IMR-90 (cell line): ENCODE measurements around the gene GLT1D1. TPM values are rescaled to one million over a fixed set of nuclear protein-coding genes. Genes with fewer than 3 reads are reported as not detected.

Experiments used
- ATAC-seq: fragments of 200-7000 bp; cut with Tn5 transposase; 2 replicates; pipeline ENCODE4 v1.9.1; 2020; ENCODE audit warnings: low read depth, mild to moderate bottlenecking, moderate library complexity
- BruUV-seq: library from RNA; stranded (reverse); fragments of 400-500 nt; replicated peaks from 2 replicates; lab custom pipeline; 2021; lab: Mats Ljungman, UMichigan
- CTCF ChIA-PET: fragments of 300-600 bp; formaldehyde crosslinking; extraction: SDS; loops from one replicate; lab custom pipeline; 2021; ENCODE audit warnings: antibody characterized with exemption; lab: Yijun Ruan, JAX
- POLR2A ChIA-PET: fragments of 300-600 bp; sonication (Branson Sonifier 250); formaldehyde crosslinking; loops from one replicate; lab custom pipeline; 2022; ENCODE audit warnings: antibody characterized with exemption; ENCODE audit not compliant: unreplicated experiment; lab: Charles Lee
- DNase-seq: peaks from one replicate; pipeline ENCODE4 v3.0.0; 2013
- H2AFZ ChIP-seq: replicated peaks from 2 replicates; pipeline ENCODE3; 2013; ENCODE audit warnings: low read length, mild to moderate bottlenecking; ENCODE audit not compliant: poor library complexity
- H2AK5ac ChIP-seq: 2 replicates; pipeline ENCODE4 v1.6.1; 2013; ENCODE audit warnings: low read depth, low read length, inconsistent platforms
- H2AK9ac ChIP-seq: replicated peaks from 2 replicates; pipeline ENCODE3; 2013; ENCODE audit warnings: mild to moderate bottlenecking, low read depth, low read length, moderate library complexity; ENCODE audit not compliant: poor library complexity
- H2BK120ac ChIP-seq: 2 replicates; pipeline ENCODE4 v1.6.1; 2013; ENCODE audit warnings: low read depth, low read length, inconsistent platforms
- H2BK15ac ChIP-seq: 3 replicates; pipeline ENCODE4 v1.6.1; 2013; ENCODE audit warnings: low read depth, low read length, inconsistent platforms
- H2BK20ac ChIP-seq: 2 replicates; pipeline ENCODE4 v1.6.1; 2013; ENCODE audit warnings: low read depth, mild to moderate bottlenecking, inconsistent platforms, low read length, moderate library complexity
- H2BK5ac ChIP-seq: 2 replicates; pipeline ENCODE4 v1.6.1; 2013; ENCODE audit warnings: mild to moderate bottlenecking, low read depth, low read length, inconsistent platforms; ENCODE audit not compliant: poor library complexity, severe bottlenecking
- H3K14ac ChIP-seq: replicated peaks from 2 replicates; pipeline ENCODE4 v1.6.1; 2013; ENCODE audit warnings: low read depth, low read length, inconsistent platforms
- H3K18ac ChIP-seq: 2 replicates; pipeline ENCODE4 v1.6.1; 2013; ENCODE audit warnings: low read depth, low read length, control low read depth
- H3K23ac ChIP-seq: 2 replicates; pipeline ENCODE4 v1.6.1; 2013; ENCODE audit warnings: low read depth, low read length, inconsistent platforms
- H3K27ac ChIP-seq: 2 replicates; pipeline ENCODE4 v1.5.1; 2013; ENCODE audit warnings: mild to moderate bottlenecking, control low read depth, low read length; ENCODE audit not compliant: insufficient read depth
- H3K27me3 ChIP-seq: 2 replicates; pipeline ENCODE4 v1.6.1; 2013; ENCODE audit warnings: low read length; ENCODE audit not compliant: control insufficient read depth, insufficient read depth
- H3K36me3 ChIP-seq: 2 replicates; pipeline ENCODE4 v1.6.1; 2013; ENCODE audit warnings: low read length, mixed read lengths; ENCODE audit not compliant: control insufficient read depth, insufficient read depth
- H3K4ac ChIP-seq: 2 replicates; pipeline ENCODE4 v1.6.1; 2013; ENCODE audit warnings: low read depth, low read length, inconsistent platforms
- H3K4me1 ChIP-seq: 2 replicates; pipeline ENCODE4 v1.6.1; 2013; ENCODE audit warnings: low read length, mixed read lengths; ENCODE audit not compliant: control insufficient read depth, insufficient read depth
- H3K4me2 ChIP-seq: 2 replicates; pipeline ENCODE4 v1.6.1; 2013; ENCODE audit warnings: low read depth, mild to moderate bottlenecking, control low read depth, low read length, moderate library complexity
- H3K4me3 ChIP-seq: 2 replicates; pipeline ENCODE4 v1.5.1; 2013; ENCODE audit warnings: low read depth, mild to moderate bottlenecking, control low read depth, low read length, moderate library complexity; ENCODE audit not compliant: insufficient read depth
- H3K56ac ChIP-seq: 2 replicates; pipeline ENCODE4 v1.6.1; 2013; ENCODE audit warnings: low read length, inconsistent platforms; ENCODE audit not compliant: insufficient read depth; ENCODE audit errors: extremely low read depth
- H3K79me1 ChIP-seq, 2 experiments: 2 replicates each; pipeline ENCODE4 v1.6.1; 2013; ENCODE audit warnings: low read length in 2 of 2, inconsistent platforms in 1 of 2, low read depth in 1 of 2
- H3K9ac ChIP-seq: 2 replicates; pipeline ENCODE4 v1.6.1; 2013; ENCODE audit warnings: low read depth, low read length, control low read depth
- H3K9me1 ChIP-seq: 2 replicates; pipeline ENCODE4 v1.6.1; 2013; ENCODE audit warnings: low read length, inconsistent platforms; ENCODE audit not compliant: insufficient read depth
- H3K9me3 ChIP-seq: 2 replicates; pipeline ENCODE4 v1.6.1; 2013; ENCODE audit warnings: low read length; ENCODE audit not compliant: control insufficient read depth, insufficient read depth
- H4K20me1 ChIP-seq: 2 replicates; pipeline ENCODE4 v1.6.1; 2013; ENCODE audit warnings: low read length, inconsistent platforms; ENCODE audit not compliant: insufficient read depth
- H4K5ac ChIP-seq: 2 replicates; pipeline ENCODE4 v1.6.1; 2013; ENCODE audit warnings: mild to moderate bottlenecking, low read depth, low read length, control low read depth
- H4K8ac ChIP-seq, 2 experiments: 2 replicates each; pipeline ENCODE4 v1.6.1; 2013; ENCODE audit warnings: low read depth in 2 of 2, low read length in 2 of 2, control low read depth in 1 of 2, inconsistent platforms in 1 of 2
- H4K91ac ChIP-seq: 2 replicates; pipeline ENCODE4 v1.6.1; 2013; ENCODE audit warnings: low read depth, low read length, inconsistent platforms; ENCODE audit not compliant: insufficient read depth
- BHLHE40 ChIP-seq: fragments of 150-350 bp; IDR thresholded peaks from 2 replicates; pipeline ENCODE4 v1.6.1; 2016; ENCODE audit warnings: mild to moderate bottlenecking, low read depth, low read length
- CEBPB ChIP-seq: IDR thresholded peaks from 2 replicates; pipeline ENCODE4 v1.6.1; 2012; ENCODE audit warnings: low read depth, low read length, improper control_type of control experiment
- CHD1 ChIP-seq: IDR thresholded peaks from 2 replicates; pipeline ENCODE4 v1.6.1; 2012; ENCODE audit warnings: low read depth, low read length, improper control_type of control experiment
- CTCF ChIP-seq: conservative IDR thresholded peaks from 2 replicates; pipeline ENCODE4 v1.5.1; 2012; ENCODE audit warnings: mild to moderate bottlenecking, low read depth, low read length, improper control_type of control experiment
- MAFK ChIP-seq: IDR thresholded peaks from 2 replicates; pipeline ENCODE4 v1.6.1; 2012; ENCODE audit warnings: low read depth, low read length, improper control_type of control experiment
- MAZ ChIP-seq: IDR thresholded peaks from 2 replicates; pipeline ENCODE4 v1.6.1; 2012; ENCODE audit warnings: low read depth, mild to moderate bottlenecking, low read length, improper control_type of control experiment, moderate library complexity, borderline replicate concordance
- MXI1 ChIP-seq: IDR thresholded peaks from 2 replicates; pipeline ENCODE4 v1.6.1; 2012; ENCODE audit warnings: low read depth, mild to moderate bottlenecking, low read length, moderate library complexity, borderline replicate concordance
- NFE2L2 ChIP-seq: fragments of 150-350 bp; IDR thresholded peaks from 2 replicates; pipeline ENCODE4 v1.6.1; 2016; ENCODE audit warnings: low read depth, mild to moderate bottlenecking, low read length
- POLR2A ChIP-seq: IDR thresholded peaks from 2 replicates; pipeline ENCODE4 v1.6.1; 2012; ENCODE audit warnings: mild to moderate bottlenecking, low read depth, low read length
- RCOR1 ChIP-seq: IDR thresholded peaks from 2 replicates; pipeline ENCODE4 v1.6.1; 2012; ENCODE audit warnings: mild to moderate bottlenecking, low read length, improper control_type of control experiment; ENCODE audit not compliant: insufficient replicate concordance
- RFX5 ChIP-seq: IDR thresholded peaks from 2 replicates; pipeline ENCODE4 v1.8.0; 2012; ENCODE audit warnings: low read depth, mild to moderate bottlenecking, low read length, moderate library complexity
- SMC3 ChIP-seq: fragments of 150-350 bp; IDR thresholded peaks from 2 replicates; pipeline ENCODE4 v1.6.1; 2016; ENCODE audit warnings: low read depth, mild to moderate bottlenecking, antibody characterized with exemption, low read length, moderate library complexity
- USF2 ChIP-seq: fragments of 150-350 bp; IDR thresholded peaks from 2 replicates; pipeline ENCODE4 v1.6.1; 2017; ENCODE audit warnings: mild to moderate bottlenecking, antibody characterized with exemption, low read length, low read depth
- WGBS, 2 experiments: methylation state at CpG; one replicate each; pipeline versions ENCODE4 v1.1.5 to v1.1.7; 2013; ENCODE audit warnings: missing lambda C conversion rate in 2 of 2; ENCODE audit not compliant: insufficient read length in 1 of 2; ENCODE audit errors: extremely low coverage in 2 of 2; 5-methylcytosine and 5-hydroxymethylcytosine counted together
- dilution Hi-C: fragments of 300-500 bp; cut with HindIII; formaldehyde crosslinking; loops from one replicate; pipeline ENCODE4 v1.14.3; 2018; ENCODE audit warnings: low sequenced_read_pairs; ENCODE audit not compliant: unreplicated experiment
- in situ Hi-C: fragments of 300-500 bp; cut with MboI; formaldehyde crosslinking; loops from 3 replicates; pipeline ENCODE4 v1.14.3; 2019; ENCODE audit warnings: low sequenced_read_pairs, inconsistent platforms, mixed read lengths
- intact Hi-C: fragments of 100-400 bp; cut with micrococcal nuclease; formaldehyde crosslinking; loops from 2 replicates; pipeline ENCODE4 v1.10.0; 2022
- polyA plus RNA-seq, 3 experiments: library from polyadenylated mRNA; depleted of rRNA; stranded (reverse); fragments of >200 nt; gene quantifications; 2 replicates each; pipeline ENCODE4 v1.2.3, GENCODE V29; 2012; ENCODE audit warnings: low replicate concordance in 1 of 3
- total RNA-seq: library from RNA; depleted of rRNA; stranded (reverse); fragments of >200 nt; gene quantifications from 2 replicates; pipeline ENCODE4 v1.2.3, GENCODE V29; 2012
- TF ChIP-seq, protein P1 (sequence below): fragments of 150-350 bp; IDR thresholded peaks from 2 replicates; pipeline ENCODE4 v1.6.1; 2016; ENCODE audit warnings: low read depth, mild to moderate bottlenecking, low read length, moderate library complexity, borderline replicate concordance

GLT1D1 gene
- total and polyA plus RNA-seq, 2 of the 4 experiments (the other 2 are of a cell fraction) = not detected

DNA sequence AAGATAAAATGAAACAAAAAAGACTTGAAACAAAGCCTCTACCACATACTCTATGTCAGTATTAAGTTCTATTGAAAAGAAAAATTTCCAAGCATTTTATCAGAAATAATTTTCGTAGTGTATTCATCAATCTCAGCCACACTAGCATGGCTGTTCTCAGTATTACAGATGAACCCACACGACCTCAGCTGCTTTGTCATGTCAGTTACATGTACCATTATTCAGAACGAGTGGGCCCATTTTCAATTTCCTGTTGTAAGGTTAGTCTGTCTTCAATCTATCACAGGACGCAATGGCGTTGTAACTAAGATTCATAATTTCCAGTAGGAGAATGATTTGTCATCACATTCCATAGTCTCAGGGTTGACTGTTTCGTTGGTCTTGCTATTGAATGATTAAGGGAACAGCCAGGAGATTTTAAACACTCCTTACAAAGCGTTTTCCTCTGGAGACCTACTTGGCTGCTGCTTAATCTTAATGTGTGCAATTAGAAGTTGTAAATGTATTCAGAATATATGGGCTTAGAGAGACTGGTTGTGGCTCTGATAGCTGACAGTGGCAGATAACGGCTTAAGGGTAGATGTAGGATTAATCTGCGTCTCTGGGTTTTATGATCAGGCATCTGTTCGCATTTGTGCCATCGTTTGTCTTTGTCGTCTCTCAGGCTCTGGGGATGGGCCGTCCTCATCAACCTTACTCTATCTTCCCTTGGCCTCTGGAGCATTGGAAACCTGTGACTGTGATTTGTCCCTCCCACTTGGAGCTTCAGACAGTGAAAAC is 65.4 kb downstream of the GLT1D1 start:
- Histone ChIP-seq H2AFZ (no peak overlapping the region), H3K56ac (no peak overlapping the region), H3K9ac (no peak overlapping the region), H4K8ac (no peak overlapping the region), H3K4ac (no peak overlapping the region), H3K18ac (no peak overlapping the region), H3K4me1 (no peaks in the 10 kb centered on the region), H3K79me1 (no peaks in the 10 kb centered on the region), H2BK120ac (no peak overlapping the region), H3K4me3 (no peak overlapping the region), H3K27me3 (no peaks in the 10 kb centered on the region), H3K36me3 (no peaks in the 10 kb centered on the region), H3K4me2 (no peak overlapping the region), H2AK9ac (no peak overlapping the region), H4K20me1 (no peaks in the 10 kb centered on the region), H4K5ac (no peak overlapping the region), H2BK15ac (no peak overlapping the region), H2BK20ac (no peak overlapping the region), H2AK5ac (no peak overlapping the region), H3K9me3 (peaks cover 7% of the 10 kb centered on the region), H3K27ac (no peak overlapping the region), H3K14ac (no peak overlapping the region), H3K9me1 (no peaks in the 10 kb centered on the region), H2BK5ac (no peak overlapping the region), H4K91ac (no peak overlapping the region), H3K23ac (no peak overlapping the region)
- in situ Hi-C loops (no loop called here), intact Hi-C loops (no loop called here), dilution Hi-C loops (no loop called here)
- CTCF ChIA-PET = no interaction called here
- DNase-seq (no peak), ATAC-seq (no peak)
- WGBS, 2 experiments = no CpG with 5 or more reads among the region's 13 CpGs
- POLR2A ChIA-PET = no interaction called here
- TF ChIP-seq POLR2A (no peak), CHD1 (no peak), CEBPB (no peak), SMC3 (no peak), RCOR1 (no peak), MAZ (no peak), MAFK (no peak), NFE2L2 (no peak), MXI1 (no peak), RFX5 (no peak), CTCF (no peak), BHLHE40 (no peak), USF2 (no peak)
- TF ChIP-seq, protein P1, sequence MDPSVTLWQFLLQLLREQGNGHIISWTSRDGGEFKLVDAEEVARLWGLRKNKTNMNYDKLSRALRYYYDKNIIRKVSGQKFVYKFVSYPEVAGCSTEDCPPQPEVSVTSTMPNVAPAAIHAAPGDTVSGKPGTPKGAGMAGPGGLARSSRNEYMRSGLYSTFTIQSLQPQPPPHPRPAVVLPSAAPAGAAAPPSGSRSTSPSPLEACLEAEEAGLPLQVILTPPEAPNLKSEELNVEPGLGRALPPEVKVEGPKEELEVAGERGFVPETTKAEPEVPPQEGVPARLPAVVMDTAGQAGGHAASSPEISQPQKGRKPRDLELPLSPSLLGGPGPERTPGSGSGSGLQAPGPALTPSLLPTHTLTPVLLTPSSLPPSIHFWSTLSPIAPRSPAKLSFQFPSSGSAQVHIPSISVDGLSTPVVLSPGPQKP = no peak
- BruUV-seq = no TSS peak
